ENCODE data around the gene PAFAH2.
"Not testable (repeated sequence)": the region's sequence is repeated elsewhere in the genome, so short reads cannot be mapped to it uniquely, and the experiment has no call there.

PAFAH2 gene

DNA sequence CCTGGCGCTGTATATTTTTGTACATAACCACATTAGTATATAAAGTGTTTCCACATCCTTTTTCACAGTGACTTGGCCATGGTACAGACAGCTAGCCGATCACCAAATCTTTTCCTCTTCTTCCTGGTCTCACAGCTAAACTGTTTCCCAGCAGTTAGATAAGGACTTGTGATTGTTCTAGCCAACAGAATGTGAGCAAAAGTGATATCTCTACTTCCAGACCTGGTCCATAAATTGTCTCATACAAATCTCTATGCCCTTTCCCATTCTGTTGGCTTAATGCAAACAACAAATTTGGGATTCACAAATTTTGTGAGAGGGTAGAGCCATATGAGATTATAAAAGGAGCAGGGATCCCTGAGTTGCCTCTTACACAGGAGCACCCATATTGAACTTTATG, 19.5 kb downstream of the PAFAH2 start:
- DNase-seq: no peak

DNA sequence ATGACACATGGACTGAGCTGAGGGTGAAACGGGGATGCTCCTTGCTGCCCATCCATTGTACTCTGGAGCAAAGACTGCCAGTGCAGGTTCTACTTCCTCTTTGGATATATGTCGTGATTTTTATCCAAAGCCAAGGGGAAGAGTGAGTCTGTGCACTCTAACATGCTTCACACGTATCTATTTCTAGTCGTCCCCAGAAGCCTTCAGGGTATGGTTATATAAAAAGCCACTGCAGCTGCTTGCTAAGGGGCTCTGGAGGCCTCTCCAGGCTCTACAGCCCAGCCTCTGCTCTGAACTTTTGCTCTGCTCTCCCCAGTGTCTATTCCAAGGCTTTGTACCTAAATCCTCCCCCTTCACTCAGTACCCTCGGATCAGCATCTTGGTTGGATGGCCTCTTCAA, 20.1 kb downstream of the PAFAH2 start:
- no peak for DNase-seq

DNA sequence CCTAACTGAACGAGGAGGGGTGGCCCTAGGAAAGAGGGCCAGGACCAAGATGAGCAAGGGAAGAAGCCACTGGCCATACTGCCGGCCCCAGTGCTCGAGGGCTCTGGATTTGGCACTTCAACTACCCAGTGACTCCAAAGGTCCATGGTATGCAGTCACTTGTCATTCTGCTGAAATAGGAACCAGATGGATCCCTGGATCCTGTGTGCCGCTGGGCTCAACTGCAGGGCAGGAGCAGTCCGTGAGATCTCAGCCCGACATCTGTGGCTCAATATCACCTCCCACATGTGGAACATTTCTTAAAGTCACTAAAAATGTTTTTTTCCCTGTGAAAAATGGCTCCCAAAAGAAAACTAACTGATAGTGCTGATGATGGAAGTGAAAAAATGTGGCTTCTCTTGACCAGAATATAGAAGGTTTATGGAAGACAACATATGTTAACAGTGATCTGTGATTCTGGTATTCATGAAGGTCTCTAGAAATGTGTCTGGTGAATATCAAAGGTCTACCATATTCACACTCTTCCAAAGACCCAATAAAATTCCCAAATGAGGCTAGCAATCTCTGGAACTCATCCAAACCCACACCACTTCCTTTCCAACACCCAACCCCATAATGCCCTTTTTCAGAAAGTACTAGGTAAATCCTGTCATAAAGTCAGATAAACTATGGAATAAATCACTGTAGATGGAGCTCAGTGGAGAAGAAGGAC, 24.1 kb downstream of the PAFAH2 start:
- DNase-seq: no peak

DNA sequence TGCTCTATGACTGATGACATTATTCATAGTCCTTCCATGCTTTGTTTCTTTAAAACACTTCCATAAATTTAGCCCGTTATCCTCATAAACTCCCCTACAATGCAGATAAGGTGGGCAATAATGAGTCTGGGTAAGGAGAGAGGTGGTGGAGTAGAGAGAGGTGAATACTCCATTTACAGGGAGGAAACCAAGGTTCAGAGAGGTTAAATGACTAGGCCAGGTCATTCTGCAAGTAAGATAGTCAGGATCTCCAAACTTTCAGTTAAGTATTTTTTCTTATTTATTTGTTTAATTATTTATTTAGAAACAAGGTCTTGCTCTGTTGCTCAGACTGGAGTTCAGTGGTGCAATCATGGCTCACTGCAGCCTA, 26.1 kb downstream of the PAFAH2 start:
- DNase-seq: no peak

DNA sequence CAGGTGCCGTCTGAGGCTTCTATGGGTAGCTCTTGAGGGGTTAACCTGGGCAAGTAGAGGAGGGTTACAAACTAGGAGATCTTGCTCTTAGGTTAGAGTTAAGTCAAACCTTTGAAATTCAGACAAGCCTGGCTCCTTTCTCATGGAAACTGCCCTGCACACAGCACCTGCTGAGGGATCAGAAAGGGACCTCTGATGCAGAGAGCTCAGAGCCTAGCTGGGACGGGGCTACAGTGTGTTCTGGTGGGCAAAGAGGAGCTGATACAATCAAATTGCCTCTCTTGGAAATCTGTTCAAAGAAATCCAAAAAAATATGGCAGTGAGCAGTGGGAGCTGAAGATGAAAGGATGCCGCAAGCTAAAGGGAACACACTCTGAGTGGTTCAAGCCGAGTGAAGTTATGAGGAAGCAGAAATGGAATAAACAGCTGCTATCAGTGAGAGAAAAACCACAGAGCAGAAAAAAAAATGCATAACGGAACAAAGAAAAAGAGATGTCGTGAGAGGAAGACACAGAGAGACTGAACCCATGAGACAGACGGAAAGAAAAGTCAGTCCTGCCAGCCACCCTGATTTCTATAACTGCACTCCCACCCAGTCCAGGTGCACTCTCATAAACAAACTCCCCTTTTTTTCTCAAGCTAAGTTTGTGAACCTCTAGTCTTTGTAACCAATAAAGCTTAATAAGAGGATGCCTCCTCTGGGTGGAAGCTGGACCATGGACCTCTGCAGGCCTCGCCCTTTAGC, 26.6 kb downstream of the PAFAH2 start:
- no peak for DNase-seq

DNA sequence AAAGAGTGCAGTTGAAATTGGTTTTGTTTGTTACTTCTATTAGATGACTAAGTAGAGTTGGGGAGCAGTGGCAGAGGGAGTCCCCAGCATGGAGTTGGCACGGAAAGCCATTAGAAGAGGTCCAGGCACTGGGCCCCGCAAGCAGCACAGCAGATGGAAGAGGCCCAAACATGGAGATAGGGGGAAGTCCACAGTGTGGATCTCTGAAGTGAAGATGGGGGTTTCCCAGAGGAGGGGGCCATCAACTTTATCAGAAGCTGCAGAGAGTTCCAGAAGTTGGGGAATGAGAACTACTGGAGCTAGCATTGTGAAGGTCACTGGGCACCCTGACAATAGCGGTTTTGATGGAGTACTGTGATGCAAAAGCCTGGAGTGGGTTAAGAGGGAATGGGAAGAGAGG, 30.6 kb downstream of the PAFAH2 start:
- DNase-seq: no peak

DNA sequence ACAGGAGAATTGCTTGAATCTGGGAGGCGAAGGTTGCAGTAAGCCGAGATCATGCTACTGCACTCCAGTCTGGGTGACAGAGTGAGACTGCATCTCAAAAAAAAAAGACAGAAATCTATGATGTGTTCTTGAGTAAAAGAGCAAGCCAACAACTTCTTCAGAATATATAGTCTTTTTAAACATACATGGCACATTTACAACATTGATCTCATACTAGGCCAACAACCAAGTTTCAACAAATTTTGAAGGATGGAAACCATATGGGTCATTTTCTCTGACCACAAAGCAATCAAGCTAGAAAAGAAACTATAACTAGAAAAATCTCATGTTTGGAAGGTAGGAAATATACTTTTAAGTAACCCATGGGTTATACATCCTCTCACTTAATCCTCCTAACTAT, 38.3 kb downstream of the PAFAH2 start:
- no peak for DNase-seq

DNA sequence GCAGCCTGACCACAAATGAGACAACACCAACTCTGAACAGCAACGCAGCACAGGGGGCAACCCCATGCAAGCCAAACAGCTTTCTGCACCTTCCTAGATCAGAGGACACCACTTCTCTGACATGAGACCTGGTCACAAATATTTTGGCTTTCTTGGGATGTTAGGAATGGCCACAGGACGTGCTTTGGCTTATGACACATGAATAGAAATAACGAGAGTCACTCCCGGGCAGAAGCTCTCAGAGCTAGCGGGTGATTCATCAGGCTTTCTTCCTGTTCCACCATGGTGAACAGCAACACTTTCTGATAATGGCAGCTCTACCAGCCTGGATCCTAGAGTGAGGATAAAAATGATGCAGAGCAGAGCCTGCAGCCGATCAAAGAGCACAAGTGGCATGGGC, 39.4 kb downstream of the PAFAH2 start:
- no peak for DNase-seq

DNA sequence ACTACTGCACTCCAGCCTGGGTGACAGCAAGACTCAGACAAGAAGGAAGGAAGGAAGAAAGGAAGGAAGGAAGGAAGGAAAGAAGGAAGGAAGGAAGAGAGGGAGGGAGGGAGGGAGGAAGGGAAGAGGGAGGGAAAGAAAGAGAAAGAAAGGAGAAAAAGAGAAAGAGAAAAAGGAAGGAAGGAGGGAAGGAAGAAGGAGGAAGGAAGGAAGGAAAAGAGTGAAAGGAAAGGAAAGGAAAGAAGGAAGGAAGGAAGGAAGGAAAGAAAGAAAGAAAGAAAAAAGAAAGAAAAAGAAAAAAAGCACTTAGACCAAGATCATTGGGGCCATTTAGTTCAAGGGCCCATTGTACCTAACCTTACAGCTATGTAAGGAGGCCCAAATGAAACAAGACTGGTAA, 42.3 kb downstream of the PAFAH2 start:
- DNase-seq: no peak

DNA sequence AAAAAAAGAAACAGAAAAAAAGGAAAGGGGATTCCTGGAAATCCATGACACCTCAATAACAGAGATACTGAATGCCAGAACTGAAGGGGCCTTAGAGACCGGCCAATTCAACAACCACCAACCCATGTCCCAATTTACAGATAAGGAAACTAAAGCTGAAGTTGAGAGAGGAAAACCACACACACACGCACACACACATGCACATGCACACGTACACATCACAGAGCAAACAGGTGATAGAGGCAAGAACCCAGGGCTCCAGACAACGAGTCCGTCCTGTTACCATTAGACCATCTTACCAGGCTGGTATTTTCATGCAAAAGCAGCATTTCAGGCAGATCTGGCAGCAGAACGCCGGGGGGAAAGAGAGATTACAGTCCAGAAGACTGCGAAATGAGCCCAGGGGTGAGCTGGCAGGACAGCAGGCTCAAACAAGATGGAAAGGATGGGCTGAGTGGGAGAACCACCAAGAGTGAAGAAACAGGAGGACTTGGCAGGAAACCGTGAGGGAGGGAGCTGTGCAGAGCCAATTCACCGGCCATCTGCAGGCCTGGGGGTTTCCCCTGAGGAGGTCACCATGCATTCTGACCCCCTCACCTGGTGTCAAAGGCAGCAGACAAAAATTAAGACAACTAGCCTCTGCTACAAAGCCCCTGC, 43.5 kb downstream of the PAFAH2 start:
- DNase-seq: no peak

DNA sequence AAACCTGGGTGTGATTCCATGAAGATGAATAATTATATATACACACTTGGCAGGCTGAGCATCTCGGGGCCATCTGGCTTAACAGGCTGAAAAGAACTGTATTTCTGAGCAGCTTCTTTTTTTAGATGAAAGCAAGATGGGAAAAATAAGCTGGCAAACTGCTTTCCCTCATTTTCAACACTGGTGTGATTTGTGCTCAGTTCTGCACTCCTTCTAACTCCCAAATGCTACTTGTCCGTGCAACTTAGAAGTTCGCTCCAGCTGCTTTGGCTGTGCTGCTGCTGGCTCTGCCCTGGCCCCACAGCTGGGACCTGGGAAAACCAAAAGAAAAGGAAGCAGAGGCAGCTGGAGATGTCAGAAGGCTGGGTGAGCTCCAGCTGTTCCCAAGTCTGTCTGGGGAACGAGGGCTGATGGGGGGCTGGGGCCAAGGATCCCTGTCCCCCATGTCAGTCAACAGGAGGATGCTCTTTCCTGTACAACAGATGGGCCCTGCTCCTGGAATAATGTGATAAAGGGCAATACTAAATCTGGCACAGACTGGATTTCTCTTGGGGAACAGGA, 44.9 kb downstream of the PAFAH2 start:
- DNase-seq: no peak

DNA sequence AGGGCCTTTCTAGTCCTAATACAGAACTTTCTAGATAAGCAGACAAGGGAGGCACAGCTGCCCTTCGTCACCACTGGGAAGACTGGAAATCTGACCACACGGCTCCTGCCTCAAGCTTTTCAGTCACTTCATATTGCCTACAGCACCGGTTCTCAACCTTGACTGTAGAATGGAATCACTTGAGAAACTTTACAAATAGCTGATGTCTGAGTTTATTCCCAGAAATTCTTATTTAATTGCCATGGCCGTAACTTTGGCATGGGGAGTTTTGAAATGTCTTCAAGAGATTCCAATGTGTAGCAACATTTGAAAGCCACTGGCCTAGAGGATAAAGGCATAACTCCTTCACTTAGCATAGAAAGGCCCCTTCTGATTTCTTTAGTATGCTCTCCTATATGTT, 49.2 kb downstream of the PAFAH2 start:
- DNase-seq: no peak

DNA sequence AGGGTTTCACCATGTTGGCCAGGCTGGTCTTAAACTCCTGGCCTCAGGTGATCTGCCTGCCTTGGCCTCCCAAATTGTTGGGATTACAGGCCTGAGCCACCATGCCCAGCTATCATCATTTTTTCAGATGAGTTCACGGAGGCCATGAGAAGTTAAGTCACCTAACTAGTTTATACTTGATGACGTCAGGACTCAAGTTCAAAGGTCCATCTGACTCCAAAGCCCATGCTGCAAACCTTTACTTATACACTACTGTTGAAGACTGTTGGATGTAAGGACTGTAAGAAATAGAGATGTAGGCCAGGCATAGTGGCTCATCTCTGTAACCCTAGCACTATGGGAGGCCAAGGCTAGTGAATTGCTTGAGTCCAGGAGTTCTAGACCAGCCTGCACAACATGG, 50.8 kb downstream of the PAFAH2 start:
- no peak for DNase-seq

DNA sequence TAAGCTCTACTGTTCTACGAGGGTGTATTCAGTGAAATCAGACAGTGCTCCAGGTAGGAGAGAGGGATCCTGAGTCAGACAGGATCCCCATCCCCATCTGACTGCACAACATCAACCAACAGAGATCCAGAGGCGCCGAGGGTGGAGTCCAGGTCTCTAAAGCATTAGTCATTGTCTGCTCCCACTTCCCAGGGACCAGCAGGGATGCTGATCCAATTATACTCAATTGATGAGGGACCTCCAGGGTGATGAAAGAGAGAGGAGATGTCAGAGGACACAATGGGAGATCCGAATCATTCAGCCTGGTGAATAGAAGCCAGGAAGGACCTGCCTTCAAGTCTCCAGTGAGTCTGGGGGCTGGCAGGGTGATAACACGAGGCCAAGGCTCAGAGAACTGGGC, 52.1 kb downstream of the PAFAH2 start:
- no peak for DNase-seq

DNA sequence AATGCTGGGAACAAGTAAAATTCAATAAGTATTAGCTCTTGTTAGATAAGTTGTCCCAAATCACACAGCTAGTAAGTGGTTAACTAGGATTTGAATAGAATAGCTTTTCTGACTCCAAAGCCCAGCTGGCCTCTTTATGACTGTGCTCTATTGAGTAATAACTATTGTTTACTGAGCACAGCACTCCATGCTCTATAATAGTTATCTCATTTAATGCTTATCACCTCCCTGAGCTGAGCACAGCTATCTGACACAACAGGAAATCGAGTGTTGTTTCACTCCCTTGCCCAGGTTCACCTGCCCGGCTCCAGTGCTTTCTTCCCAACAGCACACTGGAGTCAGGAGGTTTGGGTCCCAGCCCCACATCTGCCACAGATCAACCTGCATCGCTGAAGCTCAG, 52.9 kb downstream of the PAFAH2 start:
- no peak for DNase-seq

DNA sequence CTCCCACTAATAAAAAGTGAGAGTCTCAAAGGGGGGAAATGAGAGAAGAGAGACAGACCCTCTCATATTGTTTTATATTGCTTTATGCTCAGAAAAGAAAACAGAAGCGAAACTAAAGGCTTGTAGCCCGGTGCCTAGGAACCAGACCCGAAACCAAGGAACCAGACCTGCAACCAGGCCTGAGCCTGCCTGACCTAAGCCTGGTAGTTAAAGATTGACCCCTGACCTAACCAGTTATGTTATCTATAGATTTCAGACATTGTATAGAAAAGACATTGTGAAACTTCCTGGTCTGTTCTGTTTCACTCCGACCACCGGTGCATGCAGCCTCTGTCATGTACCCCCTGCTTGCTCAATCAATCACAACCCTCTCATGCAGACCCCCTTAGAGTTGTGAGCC, 54.4 kb downstream of the PAFAH2 start:
- DNase-seq: not testable (repeated sequence)

DNA sequence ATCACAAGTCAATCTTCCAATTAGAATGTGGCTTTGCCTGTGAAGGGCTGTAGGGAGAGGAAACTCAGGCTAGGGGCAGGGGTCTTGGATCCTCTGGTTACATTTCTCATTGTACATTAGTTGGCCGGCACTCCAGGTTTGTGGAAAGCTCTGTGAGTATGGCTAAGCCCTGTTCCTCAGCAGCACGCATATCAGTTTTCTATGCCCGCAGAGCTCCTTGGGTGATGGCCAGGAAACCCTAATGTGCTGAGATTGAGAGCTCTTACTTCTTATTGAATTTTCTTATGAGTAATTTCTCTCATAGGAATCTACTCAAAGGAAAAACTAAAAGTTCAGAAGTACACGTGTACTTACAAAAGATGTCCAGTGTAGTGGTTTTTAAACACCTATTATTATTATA, 60.9 kb downstream of the PAFAH2 start:
- no peak for DNase-seq

DNA sequence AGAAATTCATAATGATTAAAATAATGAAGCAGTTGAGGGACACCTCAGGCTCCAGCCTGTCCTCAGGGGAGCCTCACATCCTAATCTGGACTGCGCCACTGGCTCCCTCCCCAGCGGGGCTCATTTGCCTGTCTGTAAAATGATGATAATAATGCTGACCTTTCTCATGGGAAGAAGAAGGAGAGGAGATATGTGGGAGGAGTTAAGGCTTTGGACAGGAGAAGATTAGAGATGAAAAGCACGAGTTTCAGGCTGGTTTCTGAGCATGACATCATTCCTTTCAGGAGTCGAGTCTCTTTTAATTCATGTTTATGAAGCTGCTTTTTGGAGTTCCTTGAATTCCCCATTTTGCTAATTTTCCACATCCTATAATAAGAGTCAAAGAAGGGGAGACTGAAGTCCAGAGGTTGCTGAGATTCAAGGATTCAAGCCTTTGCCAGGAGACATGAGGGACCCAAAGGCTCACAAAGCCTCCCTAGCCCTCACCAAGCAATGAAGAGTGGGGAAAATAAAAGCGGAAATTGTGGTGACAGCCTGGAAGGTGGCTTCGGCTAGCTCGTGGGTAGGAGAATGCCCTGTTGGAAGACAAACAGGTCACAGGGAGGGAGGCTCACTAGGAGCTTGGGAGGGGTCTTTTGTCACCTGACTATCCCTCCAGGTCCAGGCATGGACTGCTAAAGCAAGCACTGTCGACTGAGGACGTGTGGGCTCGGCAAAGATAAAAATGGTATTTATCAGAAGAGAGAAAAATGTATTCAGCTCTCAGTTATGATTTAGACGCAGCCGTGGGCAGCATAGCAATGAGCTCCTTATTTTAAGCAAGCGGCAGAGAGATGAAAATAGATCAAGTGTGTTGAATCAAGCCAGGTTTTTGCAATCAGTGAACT, 64.1 kb downstream of the PAFAH2 start:
- no peak for DNase-seq

DNA sequence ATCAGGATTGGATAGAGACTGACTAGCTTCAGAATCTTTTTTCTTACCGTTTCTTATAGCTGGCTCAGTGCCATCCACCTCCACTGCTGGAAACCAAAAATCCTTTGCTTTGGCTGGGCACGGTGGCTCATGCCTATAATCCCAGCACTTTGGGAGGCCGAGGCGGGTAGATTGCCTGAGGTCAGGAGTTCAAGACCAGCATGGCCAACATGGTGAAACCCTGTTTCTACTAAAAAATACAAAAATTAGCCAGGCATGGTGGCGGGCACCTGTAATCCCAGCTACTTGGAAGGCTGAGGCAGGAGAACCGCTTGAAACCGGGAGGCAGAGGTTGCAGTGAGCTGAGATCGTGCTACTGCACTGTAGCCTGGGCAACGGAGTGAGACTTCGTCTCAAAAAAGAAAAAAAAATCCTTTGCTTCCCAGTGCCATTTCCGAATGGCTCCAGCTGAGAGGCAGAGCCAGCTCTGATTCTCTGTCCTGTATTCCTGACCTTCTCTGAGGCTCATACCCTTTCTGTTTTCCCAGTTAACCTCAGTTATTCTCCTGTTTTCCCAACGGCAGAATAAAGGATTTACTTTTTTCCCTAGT, 65.0 kb downstream of the PAFAH2 start:
- not testable (repeated sequence) for DNase-seq

DNA sequence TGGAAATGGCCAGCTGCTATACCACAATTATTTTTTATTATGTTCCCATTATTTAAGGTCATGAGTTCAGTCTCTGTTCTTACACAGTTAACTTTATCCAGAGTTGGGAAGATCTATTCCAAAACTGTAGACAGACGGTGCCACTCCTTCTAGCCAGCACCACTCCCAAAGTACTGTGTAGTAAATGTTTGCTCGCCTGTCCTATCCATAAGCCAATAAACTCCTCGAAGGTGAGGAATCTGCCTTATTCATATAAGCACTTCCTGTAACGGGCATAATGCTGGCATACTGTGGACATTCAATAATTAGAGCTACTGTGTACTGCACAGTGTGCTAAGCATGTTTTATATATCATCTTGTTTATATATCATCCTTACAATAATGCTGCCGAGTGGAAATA, 65.5 kb downstream of the PAFAH2 start:
- DNase-seq: no peak

DNA sequence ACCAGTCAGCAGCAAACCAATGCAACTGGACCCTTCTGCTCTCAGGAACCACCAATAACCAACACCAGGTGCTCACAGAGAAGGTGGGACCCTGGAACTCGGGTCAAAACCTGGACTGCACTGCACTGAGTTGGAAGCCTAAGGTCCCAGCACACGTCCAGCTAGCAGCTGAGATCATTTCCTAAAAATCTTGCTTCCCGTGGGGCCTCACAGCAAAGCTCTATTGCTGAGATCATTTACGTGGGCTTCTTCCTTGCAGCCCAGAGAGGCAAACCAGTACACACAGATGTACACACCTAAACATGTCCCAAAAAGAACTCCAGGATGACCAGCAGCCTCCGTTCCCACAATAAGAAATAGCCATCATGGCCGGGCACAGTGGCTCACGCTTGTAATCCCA, 68.8 kb downstream of the PAFAH2 start:
- DNase-seq: no peak

DNA sequence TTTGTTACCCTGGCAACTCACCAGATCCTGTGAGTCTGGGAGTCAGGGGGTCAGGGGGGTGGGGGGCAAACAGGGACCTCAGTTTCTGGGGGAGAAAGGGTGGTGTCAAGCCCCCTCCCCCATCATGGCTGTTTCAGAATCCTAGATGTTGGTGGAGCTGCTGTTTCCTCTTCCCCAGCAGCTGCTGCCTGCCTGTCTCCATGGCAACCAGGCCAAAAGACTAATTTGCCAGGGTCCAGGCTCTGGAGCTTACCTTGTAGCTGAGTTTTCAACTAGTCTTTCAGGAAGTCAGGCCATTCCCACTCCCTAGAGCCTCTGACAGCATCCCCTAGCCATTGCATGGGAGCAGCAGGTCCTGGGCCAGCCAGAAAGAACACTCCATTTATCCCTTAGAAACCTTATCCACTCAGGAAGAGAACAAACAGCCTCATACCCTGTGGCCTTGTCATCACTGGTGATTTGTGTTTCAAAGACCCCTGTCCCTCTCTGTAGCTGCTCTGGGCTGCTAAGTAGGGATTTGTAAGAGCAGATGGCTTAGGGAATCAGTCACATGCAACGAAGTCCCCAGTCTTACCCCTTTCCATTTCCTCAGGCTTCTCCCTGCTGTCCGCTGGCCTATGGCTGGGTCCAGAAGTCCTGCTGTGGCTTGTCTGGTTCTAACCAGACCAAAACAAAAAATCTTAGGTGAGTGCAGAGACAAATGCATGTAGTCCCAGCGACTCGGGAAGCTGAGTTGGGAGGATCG, 70.2 kb downstream of the PAFAH2 start:
- peak in 1 of 2 experiments; percentile 22 for DNase-seq
